Panc1 (cell line): ENCODE data around the gene RSAD1. TPM values are rescaled to one million over a fixed set of nuclear protein-coding genes. Genes with fewer than 3 reads are reported as not detected.

Experiments
- ATAC-seq: fragments of 200-7000 bp; cut with Tn5 transposase; 2 replicates; pipeline ENCODE4 v1.9.1; 2020; ENCODE audit warnings: mild to moderate bottlenecking, moderate library complexity
- BruUV-seq: library from RNA; stranded (reverse); fragments of 400-500 nt; replicated peaks from 2 replicates; lab custom pipeline; 2021; lab: Mats Ljungman, UMichigan
- CTCF ChIA-PET: fragments of 300-600 bp; sonication (Branson Sonifier 250); formaldehyde crosslinking; loops from one replicate; lab custom pipeline; 2022; ENCODE audit warnings: antibody characterized with exemption; lab: Charles Lee
- POLR2A ChIA-PET: fragments of 300-600 bp; sonication (Branson Sonifier 250); formaldehyde crosslinking; loops from one replicate; lab custom pipeline; 2022; ENCODE audit warnings: antibody characterized with exemption; lab: Charles Lee
- DNase-seq: peaks from one replicate; pipeline ENCODE4 v3.0.0-alpha.2; 2010; ENCODE audit warnings: low read depth, low spot score
- H3K27ac ChIP-seq: 2 replicates; pipeline ENCODE4 v1.5.1; 2011; ENCODE audit warnings: mild to moderate bottlenecking, low read length, inconsistent platforms
- H3K27me3 ChIP-seq: fragments of 200-500 bp; sonication (Bioruptor generic); 2 replicates; pipeline ENCODE4 v1.6.0; 2014; ENCODE audit warnings: low read length, inconsistent platforms; ENCODE audit not compliant: control insufficient read depth, insufficient read depth
- H3K36me3 ChIP-seq: fragments of 200-500 bp; sonication (Bioruptor generic); 2 replicates; pipeline ENCODE4 v1.5.1; 2014; ENCODE audit warnings: inconsistent platforms, mild to moderate bottlenecking, low read length, moderate library complexity; ENCODE audit not compliant: control insufficient read depth, insufficient read depth
- H3K4me1 ChIP-seq: 2 replicates; pipeline ENCODE4 v1.5.1; 2011; ENCODE audit warnings: inconsistent platforms, mild to moderate bottlenecking, low read length, moderate library complexity; ENCODE audit not compliant: control insufficient read depth, insufficient read depth
- H3K4me3 ChIP-seq, 2 experiments: 2 replicates each; pipeline ENCODE4 v1.5.1; 2011 to 2012; ENCODE audit warnings: low read depth in 2 of 2, low read length in 2 of 2, mild to moderate bottlenecking in 2 of 2, inconsistent platforms in 1 of 2, moderate library complexity in 1 of 2
- H3K9me3 ChIP-seq: fragments of 200-500 bp; sonication (Bioruptor generic); 2 replicates; pipeline ENCODE4 v1.5.1; 2014; ENCODE audit warnings: low read depth, mild to moderate bottlenecking, inconsistent platforms, low read length, moderate library complexity; ENCODE audit not compliant: control insufficient read depth, insufficient read depth
- POLR2AphosphoS5 ChIP-seq: IDR thresholded peaks from 2 replicates; pipeline ENCODE4 v1.6.1; 2012; ENCODE audit warnings: mild to moderate bottlenecking, low read depth, low read length, moderate library complexity
- SIN3A ChIP-seq: IDR thresholded peaks from 2 replicates; pipeline ENCODE4 v1.6.1; 2012; ENCODE audit warnings: low read depth, mild to moderate bottlenecking, low read length, moderate library complexity, borderline replicate concordance; ENCODE audit not compliant: insufficient read depth
- TCF7L2 ChIP-seq: IDR thresholded peaks from 2 replicates; pipeline ENCODE4 v1.6.1; 2011; ENCODE audit warnings: mild to moderate bottlenecking, low read depth, low read length, inconsistent platforms
- in situ Hi-C: cut with HindIII; loops from 2 replicates; pipeline ENCODE4 v1.10.0; 2016; ENCODE audit warnings: low sequenced_read_pairs, low pct_unique_long_range_greater_than_20kb
- intact Hi-C: fragments of 100-400 bp; cut with micrococcal nuclease; formaldehyde crosslinking; loops from one replicate; pipeline ENCODE4 v1.10.0; 2022; ENCODE audit not compliant: unreplicated experiment
- total RNA-seq: library from RNA; stranded (reverse); gene quantifications from one replicate; pipeline ENCODE4 v1.2.1, GENCODE V29; 2021; ENCODE audit not compliant: unreplicated experiment
- TF ChIP-seq, protein P1 (sequence below): fragments of 450-650 bp; IDR thresholded peaks from 2 replicates; pipeline ENCODE4 v1.5.1; 2017; ENCODE audit warnings: mild to moderate bottlenecking
- TF ChIP-seq, protein P2 (sequence below), 2 experiments: IDR thresholded peaks; 2 replicates each; pipeline ENCODE4 v1.6.1; 2011 to 2012; ENCODE audit warnings: low read depth in 2 of 2, control low read depth in 1 of 2, low read length in 1 of 2, mild to moderate bottlenecking in 1 of 2, moderate library complexity in 1 of 2; ENCODE audit not compliant: insufficient read depth in 1 of 2

The RSAD1 gene
- total RNA-seq, 1 experiment from 2014 or later = 40.2 TPM

DNA sequence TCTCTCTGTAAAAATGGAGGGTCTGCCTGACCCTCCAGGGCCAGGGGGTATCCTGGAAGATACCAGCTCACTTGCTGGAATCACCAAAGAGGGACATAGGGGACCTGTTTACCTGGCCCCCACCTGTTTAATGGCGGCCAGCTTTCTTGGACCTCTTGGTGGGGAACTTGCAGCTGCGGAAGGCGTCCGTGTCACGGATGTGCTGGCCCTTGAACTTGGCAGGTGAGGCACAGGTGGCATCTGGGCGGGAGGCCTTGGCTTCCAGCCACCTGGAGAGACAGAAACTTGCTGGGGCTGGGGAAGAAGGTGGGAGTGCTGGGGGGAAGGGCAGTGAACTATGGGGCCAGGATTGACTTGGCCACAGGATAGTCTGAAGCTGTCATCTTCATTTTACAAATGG lies 13.5 kb upstream of the RSAD1 start:
- no peak for TF ChIP-seq TCF7L2
- TF ChIP-seq, protein P1, sequence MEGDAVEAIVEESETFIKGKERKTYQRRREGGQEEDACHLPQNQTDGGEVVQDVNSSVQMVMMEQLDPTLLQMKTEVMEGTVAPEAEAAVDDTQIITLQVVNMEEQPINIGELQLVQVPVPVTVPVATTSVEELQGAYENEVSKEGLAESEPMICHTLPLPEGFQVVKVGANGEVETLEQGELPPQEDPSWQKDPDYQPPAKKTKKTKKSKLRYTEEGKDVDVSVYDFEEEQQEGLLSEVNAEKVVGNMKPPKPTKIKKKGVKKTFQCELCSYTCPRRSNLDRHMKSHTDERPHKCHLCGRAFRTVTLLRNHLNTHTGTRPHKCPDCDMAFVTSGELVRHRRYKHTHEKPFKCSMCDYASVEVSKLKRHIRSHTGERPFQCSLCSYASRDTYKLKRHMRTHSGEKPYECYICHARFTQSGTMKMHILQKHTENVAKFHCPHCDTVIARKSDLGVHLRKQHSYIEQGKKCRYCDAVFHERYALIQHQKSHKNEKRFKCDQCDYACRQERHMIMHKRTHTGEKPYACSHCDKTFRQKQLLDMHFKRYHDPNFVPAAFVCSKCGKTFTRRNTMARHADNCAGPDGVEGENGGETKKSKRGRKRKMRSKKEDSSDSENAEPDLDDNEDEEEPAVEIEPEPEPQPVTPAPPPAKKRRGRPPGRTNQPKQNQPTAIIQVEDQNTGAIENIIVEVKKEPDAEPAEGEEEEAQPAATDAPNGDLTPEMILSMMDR = no peak
- CTCF ChIA-PET = no interaction called here
- Histone ChIP-seq H3K27me3 (no peaks in the 10 kb centered on the region), H3K36me3 (no peaks in the 10 kb centered on the region), H3K4me3 (no peak overlapping the region), H3K4me1 (no peaks in the 10 kb centered on the region; the same call in 1 of the 2 replicates), H3K9me3 (no peaks in the 10 kb centered on the region), H3K27ac (no peak overlapping the region)
- no peak for ATAC-seq
- intact Hi-C loops (no loop called here), in situ Hi-C loops (no loop called here)
- BruUV-seq = no TSS peak
- POLR2A ChIA-PET = no interaction called here
- no peak for DNase-seq

DNA sequence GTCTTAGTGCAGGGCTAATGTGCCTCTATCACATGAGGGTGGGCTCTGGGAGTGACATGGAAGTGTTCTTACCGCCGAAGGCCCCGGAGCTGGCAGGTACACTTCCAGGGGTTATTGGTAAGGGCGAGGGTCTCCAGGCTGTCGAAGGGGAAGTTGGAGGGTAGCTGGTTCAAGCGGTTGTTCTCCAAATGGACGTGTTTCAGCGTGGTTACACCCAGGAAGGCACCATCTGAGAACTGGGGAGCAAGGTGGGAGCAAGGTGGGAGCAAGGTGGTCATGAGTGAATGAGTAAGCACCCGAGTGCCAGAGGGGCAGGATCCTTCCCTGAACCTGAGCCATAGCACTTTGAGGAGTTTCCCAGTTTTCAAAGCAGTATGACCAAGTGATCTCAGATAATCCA lies 13.0 kb upstream of the RSAD1 start:
- H3K4me3 ChIP-seq = no peak overlapping the region
- no peaks in the 10 kb centered on the region for H3K36me3 ChIP-seq
- ChIA-PET POLR2A (no interaction called here), CTCF (no interaction called here)
- BruUV-seq = no TSS peak
- ATAC-seq = no peak
- intact Hi-C loops (no loop called here), in situ Hi-C loops (no loop called here)
- no peak overlapping the region for H3K27ac ChIP-seq
- TF ChIP-seq TCF7L2 = no peak
- TF ChIP-seq SIN3A = no peak
- TF ChIP-seq POLR2AphosphoS5 = no peak
- H3K27me3 ChIP-seq = no peaks in the 10 kb centered on the region
- no peaks in the 10 kb centered on the region for H3K9me3 ChIP-seq
- no peak for DNase-seq
- no peaks in the 10 kb centered on the region; the same call in 1 of the 2 replicates for H3K4me1 ChIP-seq

- POLR2A ChIA-PET = no interaction called here
- Histone ChIP-seq H3K27me3 (no peaks in the 10 kb centered on the region), H3K4me3 (no peak overlapping the region), H3K9me3 (no peaks in the 10 kb centered on the region), H3K36me3 (no peaks in the 10 kb centered on the region), H3K4me1 (no peaks in the 10 kb centered on the region; the same call in 1 of the 2 replicates), H3K27ac (no peak overlapping the region)
- CTCF ChIA-PET = no interaction called here
- no peak for DNase-seq
- TF ChIP-seq, protein P1 = no peak
- TF ChIP-seq POLR2AphosphoS5 = no peak
- no peak for TF ChIP-seq SIN3A
- TF ChIP-seq, protein P2, sequence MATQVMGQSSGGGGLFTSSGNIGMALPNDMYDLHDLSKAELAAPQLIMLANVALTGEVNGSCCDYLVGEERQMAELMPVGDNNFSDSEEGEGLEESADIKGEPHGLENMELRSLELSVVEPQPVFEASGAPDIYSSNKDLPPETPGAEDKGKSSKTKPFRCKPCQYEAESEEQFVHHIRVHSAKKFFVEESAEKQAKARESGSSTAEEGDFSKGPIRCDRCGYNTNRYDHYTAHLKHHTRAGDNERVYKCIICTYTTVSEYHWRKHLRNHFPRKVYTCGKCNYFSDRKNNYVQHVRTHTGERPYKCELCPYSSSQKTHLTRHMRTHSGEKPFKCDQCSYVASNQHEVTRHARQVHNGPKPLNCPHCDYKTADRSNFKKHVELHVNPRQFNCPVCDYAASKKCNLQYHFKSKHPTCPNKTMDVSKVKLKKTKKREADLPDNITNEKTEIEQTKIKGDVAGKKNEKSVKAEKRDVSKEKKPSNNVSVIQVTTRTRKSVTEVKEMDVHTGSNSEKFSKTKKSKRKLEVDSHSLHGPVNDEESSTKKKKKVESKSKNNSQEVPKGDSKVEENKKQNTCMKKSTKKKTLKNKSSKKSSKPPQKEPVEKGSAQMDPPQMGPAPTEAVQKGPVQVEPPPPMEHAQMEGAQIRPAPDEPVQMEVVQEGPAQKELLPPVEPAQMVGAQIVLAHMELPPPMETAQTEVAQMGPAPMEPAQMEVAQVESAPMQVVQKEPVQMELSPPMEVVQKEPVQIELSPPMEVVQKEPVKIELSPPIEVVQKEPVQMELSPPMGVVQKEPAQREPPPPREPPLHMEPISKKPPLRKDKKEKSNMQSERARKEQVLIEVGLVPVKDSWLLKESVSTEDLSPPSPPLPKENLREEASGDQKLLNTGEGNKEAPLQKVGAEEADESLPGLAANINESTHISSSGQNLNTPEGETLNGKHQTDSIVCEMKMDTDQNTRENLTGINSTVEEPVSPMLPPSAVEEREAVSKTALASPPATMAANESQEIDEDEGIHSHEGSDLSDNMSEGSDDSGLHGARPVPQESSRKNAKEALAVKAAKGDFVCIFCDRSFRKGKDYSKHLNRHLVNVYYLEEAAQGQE (IDR thresholded peaks at IDR 0.05; ENCODE audit: insufficient read depth in 1 of 2, low read depth in 2 of 2, low read length in 1 of 2) = no peak
- no peak for TF ChIP-seq TCF7L2
- intact Hi-C loops (no loop called here), in situ Hi-C loops (no loop called here)
- ATAC-seq = no peak
- BruUV-seq = no TSS peak
Observed at GRCh38 chr17:50466371-50467113, 12.1 kb upstream of the RSAD1 start.
